ENCODE data around the gene KLHL17. TPM values are rescaled to one million over a fixed set of nuclear protein-coding genes. Genes with fewer than 3 reads are reported as not detected.
A peak's percentile ranks its signal among the peaks of the same experiment; 100 is the strongest.

The KLHL17 gene
- 6.7 and 14.7 TPM in 2 replicates for polyA plus RNA-seq (2011; rRNA removed)
- 2.2 and 5.6 TPM in 2 replicates for polyA minus RNA-seq (2011; rRNA and poly(A)+ RNA removed)

DNA sequence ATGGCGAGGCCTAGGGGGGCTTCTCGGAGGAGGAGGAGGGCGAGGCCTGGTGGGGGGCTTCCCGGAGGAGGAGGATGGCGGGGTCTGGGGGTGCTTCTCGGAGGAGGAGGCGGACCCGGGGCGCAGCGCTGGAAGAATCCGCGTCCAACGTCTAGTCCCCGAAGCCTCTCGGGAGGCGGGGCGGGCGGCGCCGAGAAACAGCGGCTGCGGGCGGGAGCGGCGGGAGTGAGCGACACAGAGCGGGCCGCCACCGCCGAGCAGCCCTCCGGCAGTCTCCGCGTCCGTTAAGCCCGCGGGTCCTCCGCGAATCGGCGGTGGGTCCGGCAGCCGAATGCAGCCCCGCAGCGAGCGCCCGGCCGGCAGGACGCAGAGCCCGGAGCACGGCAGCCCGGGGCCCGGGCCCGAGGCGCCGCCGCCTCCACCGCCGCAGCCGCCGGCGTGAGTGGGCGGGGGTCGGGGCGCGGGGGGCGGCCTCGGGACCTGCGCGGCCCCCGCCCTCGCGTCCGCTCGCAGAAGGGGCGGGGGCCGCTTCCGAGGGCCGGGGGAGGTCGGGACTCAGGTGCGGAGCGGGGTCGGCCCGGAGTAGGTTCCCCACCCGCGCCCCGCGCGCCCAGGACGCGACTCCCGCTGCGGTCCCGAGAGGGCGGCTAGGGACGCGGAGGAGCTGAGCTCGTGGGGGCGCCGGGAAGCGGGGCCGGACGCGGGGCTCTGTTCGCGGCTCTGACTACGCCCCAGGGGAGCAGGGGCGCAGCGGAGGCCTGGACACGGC lies at the start of gene KLHL17:
Gene KLHL17, plus strand, starts transcription at position 222 of the 769 bp plus-strand sequence. Its CDS starts 110 bp downstream, at position 332.
- H3K27me3 ChIP-seq (ENCODE audit: control insufficient read depth, insufficient read depth, low read length) = no peaks in the 10 kb centered on the region; the same call in 1 of the 2 replicates
- H3K4me3 ChIP-seq (ENCODE audit: low read depth, low read length) = peak within 1 kb of the TSS; percentile 73
- peaks cover 23% of the 10 kb centered on the region for H3K36me3 ChIP-seq (ENCODE audit: control insufficient read depth, insufficient read depth, low read length)
- TF ChIP-seq, protein P1, sequence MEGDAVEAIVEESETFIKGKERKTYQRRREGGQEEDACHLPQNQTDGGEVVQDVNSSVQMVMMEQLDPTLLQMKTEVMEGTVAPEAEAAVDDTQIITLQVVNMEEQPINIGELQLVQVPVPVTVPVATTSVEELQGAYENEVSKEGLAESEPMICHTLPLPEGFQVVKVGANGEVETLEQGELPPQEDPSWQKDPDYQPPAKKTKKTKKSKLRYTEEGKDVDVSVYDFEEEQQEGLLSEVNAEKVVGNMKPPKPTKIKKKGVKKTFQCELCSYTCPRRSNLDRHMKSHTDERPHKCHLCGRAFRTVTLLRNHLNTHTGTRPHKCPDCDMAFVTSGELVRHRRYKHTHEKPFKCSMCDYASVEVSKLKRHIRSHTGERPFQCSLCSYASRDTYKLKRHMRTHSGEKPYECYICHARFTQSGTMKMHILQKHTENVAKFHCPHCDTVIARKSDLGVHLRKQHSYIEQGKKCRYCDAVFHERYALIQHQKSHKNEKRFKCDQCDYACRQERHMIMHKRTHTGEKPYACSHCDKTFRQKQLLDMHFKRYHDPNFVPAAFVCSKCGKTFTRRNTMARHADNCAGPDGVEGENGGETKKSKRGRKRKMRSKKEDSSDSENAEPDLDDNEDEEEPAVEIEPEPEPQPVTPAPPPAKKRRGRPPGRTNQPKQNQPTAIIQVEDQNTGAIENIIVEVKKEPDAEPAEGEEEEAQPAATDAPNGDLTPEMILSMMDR (IDR thresholded peaks at IDR 0.05; ENCODE audit: insufficient read depth, low read depth, low read length) = no peak
- POLR2A ChIA-PET = no interaction called here
- no peak for DNase-seq (ENCODE audit: low read depth)
- CTCF ChIA-PET = interaction anchor here (1.3 kb wide), 1 partner anchor 54 kb away, joined by 3 read pairs; no protein-coding TSS in a partner anchor

DNA sequence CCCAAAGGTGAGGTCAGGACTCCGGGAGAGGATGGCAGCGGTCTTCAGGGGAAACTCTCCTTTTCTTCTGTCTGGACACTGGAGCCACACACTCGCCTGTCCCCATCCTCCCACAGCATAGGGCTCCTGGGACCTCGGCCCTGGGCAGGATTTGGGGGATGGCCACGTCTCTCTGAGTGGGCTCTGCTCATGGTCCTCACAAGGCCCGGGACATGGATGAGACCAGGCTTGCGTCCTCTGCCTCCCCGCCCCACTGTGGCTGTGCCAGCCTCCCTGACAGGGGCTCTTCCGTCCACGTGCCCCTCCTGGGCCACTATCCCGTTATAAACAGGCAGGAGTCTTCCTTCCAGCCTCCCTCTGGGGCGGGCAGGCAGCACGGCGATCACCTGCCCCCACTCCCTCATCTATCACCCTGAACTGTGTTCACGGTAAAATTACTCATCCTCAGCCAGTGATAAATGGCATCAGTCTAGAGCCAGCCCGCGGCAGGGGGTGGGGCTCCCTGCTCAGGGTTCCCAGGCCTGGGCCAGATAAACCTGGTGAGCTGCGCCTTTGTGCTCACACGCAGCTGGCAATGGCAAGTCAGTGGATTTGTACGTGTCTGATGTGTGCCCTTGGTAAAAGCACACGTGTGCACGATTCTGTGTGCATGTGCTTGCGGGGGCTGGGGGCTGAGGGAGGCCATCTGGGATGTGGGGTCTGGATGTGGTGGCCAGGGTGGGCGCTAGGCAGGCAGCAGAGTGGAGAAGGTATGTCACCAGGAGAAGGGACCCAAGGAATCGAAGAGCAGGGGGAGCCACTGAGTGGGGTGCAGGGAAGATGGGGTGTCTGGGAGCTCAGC lies 49.3 kb upstream of the KLHL17 start:
- TF ChIP-seq, protein P1 (IDR thresholded peaks at IDR 0.05; ENCODE audit: insufficient read depth, low read depth, low read length) = no peak
- CTCF ChIA-PET = interaction anchor here (1.1 to 1.9 kb wide), 4 partner anchors 9 to 74 kb away, joined by 3 to 6 read pairs (median 4); no protein-coding TSS in a partner anchor
- H3K27me3 ChIP-seq (ENCODE audit: control insufficient read depth, insufficient read depth, low read length) = no peaks in the 10 kb centered on the region; the same call in 1 of the 2 replicates
- no peaks in the 10 kb centered on the region for H3K36me3 ChIP-seq (ENCODE audit: control insufficient read depth, insufficient read depth, low read length)
- no peak overlapping the region for H3K4me3 ChIP-seq (ENCODE audit: low read depth, low read length)
- DNase-seq (ENCODE audit: low read depth) = no peak
- POLR2A ChIA-PET = no interaction called here

DNA sequence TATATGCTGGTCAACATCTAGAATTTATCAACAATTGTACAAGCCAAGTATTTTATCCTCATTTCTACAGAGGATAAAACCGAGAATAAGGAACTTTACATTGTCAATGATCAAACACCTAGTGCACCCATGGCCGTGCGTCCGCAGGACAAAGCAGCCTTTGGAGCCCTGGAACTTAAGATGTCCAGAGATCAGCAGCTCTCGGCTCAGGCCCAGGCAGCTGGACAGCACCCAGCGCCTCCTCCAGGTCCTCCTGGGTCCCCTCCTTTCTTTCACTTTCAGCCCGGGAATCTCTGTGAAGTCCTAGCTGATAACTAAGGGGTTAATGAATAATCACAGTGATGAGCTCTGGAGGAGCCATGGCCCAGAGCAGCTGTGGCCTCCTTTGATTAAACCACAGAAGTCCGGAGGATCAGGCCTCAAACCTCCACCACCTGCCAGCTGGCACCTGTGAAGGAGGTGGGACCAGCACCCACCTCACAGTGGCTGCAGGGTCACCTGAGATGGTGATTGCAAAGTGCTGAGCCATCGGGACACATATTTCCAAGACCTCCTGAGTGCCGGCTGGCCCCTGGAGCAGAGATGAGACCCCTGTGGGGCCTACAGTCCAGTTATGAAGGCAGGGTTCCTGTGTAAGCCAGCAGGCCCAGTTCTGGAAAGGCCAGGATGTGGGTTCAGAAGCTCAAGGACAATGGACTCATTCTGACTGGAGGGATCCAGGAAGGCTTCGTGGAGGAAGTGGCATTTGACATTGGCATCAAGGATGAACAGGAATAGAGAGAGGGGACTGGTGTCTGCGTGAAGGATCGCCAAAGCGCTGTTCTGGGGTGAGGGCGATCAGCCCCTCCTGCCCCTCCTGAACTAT lies 48.3 kb upstream of the KLHL17 start:
- H3K36me3 ChIP-seq (ENCODE audit: control insufficient read depth, insufficient read depth, low read length) = no peaks in the 10 kb centered on the region
- no peaks in the 10 kb centered on the region; the same call in 1 of the 2 replicates for H3K27me3 ChIP-seq (ENCODE audit: control insufficient read depth, insufficient read depth, low read length)
- CTCF ChIA-PET = interaction anchor here (1.1 to 1.9 kb wide), 3 partner anchors 8 to 73 kb away, joined by 3 to 6 read pairs (median 5); no protein-coding TSS in a partner anchor
- DNase-seq (ENCODE audit: low read depth) = no peak
- POLR2A ChIA-PET = no interaction called here
- no peak overlapping the region for H3K4me3 ChIP-seq (ENCODE audit: low read depth, low read length)
- TF ChIP-seq, protein P1 (IDR thresholded peaks at IDR 0.05; ENCODE audit: insufficient read depth, low read depth, low read length) = no peak

DNA sequence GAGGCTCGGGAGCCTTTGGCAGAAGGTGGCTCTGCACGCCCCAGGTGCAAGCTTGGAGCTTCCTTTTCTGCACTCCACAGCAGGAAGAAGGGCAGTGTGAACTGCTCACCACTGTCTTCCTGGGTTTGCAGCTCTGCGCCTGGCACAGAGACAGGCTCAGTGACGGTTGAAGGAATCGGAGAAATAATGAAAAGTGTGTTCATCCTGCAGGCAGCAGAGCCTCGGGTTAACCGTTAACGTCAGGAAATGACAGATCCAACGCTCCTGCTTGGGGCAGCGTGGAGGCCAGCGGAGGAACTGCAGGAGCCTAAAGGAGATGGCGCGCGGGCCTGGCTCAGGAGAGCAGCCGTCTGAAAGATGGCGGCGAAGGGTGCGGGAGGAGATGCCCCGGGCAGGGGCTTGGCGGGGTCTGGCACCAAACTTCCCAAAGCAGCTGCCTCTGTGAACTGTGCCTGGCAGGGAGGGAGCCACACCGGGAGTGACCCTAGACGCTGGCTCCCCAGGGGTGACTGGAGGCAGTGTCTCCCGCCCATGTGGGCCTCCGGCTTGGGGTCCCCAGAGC lies 47.6 kb upstream of the KLHL17 start:
- no peak for DNase-seq (ENCODE audit: low read depth)
- ChIA-PET CTCF (interaction anchor here (1.6 to 1.9 kb wide), 2 partner anchors 8 to 19 kb away, joined by 5 to 6 read pairs; no protein-coding TSS in a partner anchor), POLR2A (no interaction called here)
- H3K27me3 ChIP-seq (ENCODE audit: control insufficient read depth, insufficient read depth, low read length) = no peaks in the 10 kb centered on the region; the same call in 1 of the 2 replicates
- no peak overlapping the region for H3K4me3 ChIP-seq (ENCODE audit: low read depth, low read length)
- no peaks in the 10 kb centered on the region for H3K36me3 ChIP-seq (ENCODE audit: control insufficient read depth, insufficient read depth, low read length)
- TF ChIP-seq, protein P1 (IDR thresholded peaks at IDR 0.05; ENCODE audit: insufficient read depth, low read depth, low read length) = peak; percentile 24; the same call in 1 of the 2 replicates
